GM12878 (cell line): ENCODE results near the gene HJURP. TPM values are rescaled to one million over a fixed set of nuclear protein-coding genes. Genes with fewer than 3 reads are reported as not detected.

Experiments used
- ATAC-seq: fragments of 200-7000 bp; cut with Tn5 transposase; 3 replicates; pipeline ENCODE4 v1.9.1; 2020; ENCODE audit warnings: mild to moderate bottlenecking, moderate library complexity
- BruUV-seq: library from RNA; stranded (reverse); fragments of 400-500 nt; replicated peaks from 2 replicates; lab custom pipeline; 2021; lab: Mats Ljungman, UMichigan
- CTCF ChIA-PET: fragments of 300-600 bp; sonication (Branson Sonifier 250); formaldehyde crosslinking; extraction: SDS; loops from one replicate; lab custom pipeline; 2021; ENCODE audit warnings: inconsistent platforms; lab: Yijun Ruan, JAX
- POLR2A ChIA-PET: fragments of 350-600 bp; formaldehyde crosslinking; extraction: SDS; loops from one replicate; lab custom pipeline; 2021; ENCODE audit warnings: inconsistent platforms; lab: Charles Lee
- RAD21 ChIA-PET: fragments of 300-600 bp; sonication (Branson Sonifier 250); formaldehyde crosslinking; loops from one replicate; lab custom pipeline; 2023; ENCODE audit warnings: antibody characterized with exemption; ENCODE audit not compliant: unreplicated experiment; lab: Charles Lee
- SMC1A ChIA-PET: fragments of 300-600 bp; sonication (Branson Sonifier 250); formaldehyde crosslinking; loops from one replicate; lab custom pipeline; 2023; ENCODE audit not compliant: unreplicated experiment, uncharacterized antibody; lab: Charles Lee
- DNase-seq: peaks from one replicate; pipeline ENCODE4 v3.0.0-alpha.2; 2011; ENCODE audit warnings: low read depth, low spot score
- FAIRE-seq: peaks from 3 replicates; lab custom pipeline; 2011; peaks lifted over from hg19 to GRCh38; lab: Jason Lieb, UNC
- H2AFZ ChIP-seq: 2 replicates; pipeline ENCODE4 v1.6.0; 2011; ENCODE audit warnings: low read depth, low read length, control low read depth; ENCODE audit not compliant: control insufficient read depth
- H3K27ac ChIP-seq: 2 replicates; pipeline ENCODE4 v1.5.1; 2011; ENCODE audit warnings: control low read depth; ENCODE audit not compliant: control insufficient read depth, insufficient read depth
- H3K27me3 ChIP-seq, 2 experiments: replicated peaks in 1 of 2; 2 replicates each; pipeline versions ENCODE4 v1.6.0 to v1.6.1; 2011; ENCODE audit warnings: low read length in 1 of 2; ENCODE audit not compliant: control insufficient read depth in 2 of 2, insufficient read depth in 2 of 2
- H3K36me3 ChIP-seq, 2 experiments: 2 replicates each; pipeline ENCODE4 v1.5.1; 2011; ENCODE audit warnings: low read length in 1 of 2; ENCODE audit not compliant: control insufficient read depth in 2 of 2, insufficient read depth in 2 of 2
- H3K4me1 ChIP-seq: 2 replicates; pipeline ENCODE4 v1.6.1; 2011; ENCODE audit warnings: mild to moderate bottlenecking, low read length, moderate library complexity, mixed read lengths; ENCODE audit not compliant: control insufficient read depth, insufficient read depth
- H3K4me2 ChIP-seq: 2 replicates; pipeline ENCODE4 v1.6.0; 2011; ENCODE audit warnings: control low read depth; ENCODE audit not compliant: control insufficient read depth, insufficient read depth
- H3K4me3 ChIP-seq: fragments of 200-600 bp; sonication (generic); 2 replicates; pipeline ENCODE4 v1.5.1; 2016
- H3K79me2 ChIP-seq: 2 replicates; pipeline ENCODE4 v1.6.0; 2011; ENCODE audit warnings: low read length; ENCODE audit not compliant: control insufficient read depth, insufficient read depth
- H3K9ac ChIP-seq: 2 replicates; pipeline ENCODE4 v1.8.0; 2011; ENCODE audit warnings: low read length, control low read depth, mixed read lengths; ENCODE audit not compliant: control insufficient read depth, insufficient read depth
- H3K9me3 ChIP-seq: replicated peaks from 3 replicates; pipeline ENCODE4 v1.5.1; 2011; ENCODE audit warnings: mild to moderate bottlenecking, low read length; ENCODE audit not compliant: control insufficient read depth, insufficient read depth
- H4K20me1 ChIP-seq: 2 replicates; pipeline ENCODE4 v1.6.0; 2011; ENCODE audit not compliant: control insufficient read depth, insufficient read depth
- MTA3 ChIP-seq: IDR thresholded peaks from 2 replicates; pipeline ENCODE4 v1.6.1; 2012; ENCODE audit warnings: low read length, inconsistent platforms, borderline replicate concordance
- NR2C2 ChIP-seq: IDR thresholded peaks from 2 replicates; pipeline ENCODE4 v1.6.1; 2011; ENCODE audit warnings: borderline replicate concordance, low read depth; ENCODE audit not compliant: control insufficient read depth, insufficient read length
- NR2F1 ChIP-seq: fragments of 450-650 bp; conservative IDR thresholded peaks from 2 replicates; pipeline ENCODE4 v1.6.1; 2017; ENCODE audit warnings: mild to moderate bottlenecking
- NRF1 ChIP-seq: conservative IDR thresholded peaks from 2 replicates; pipeline ENCODE4 v1.6.1; 2011; ENCODE audit warnings: mild to moderate bottlenecking, low read depth, low read length, improper control_type of control experiment
- WGBS: methylation state at CpG from one replicate; pipeline ENCODE4 v1.1.6; 2016; ENCODE audit warnings: low lambda C conversion rate; ENCODE audit not compliant: insufficient replicate concordance, insufficient coverage; ENCODE audit errors: missing lambda C conversion rate; 5-methylcytosine and 5-hydroxymethylcytosine counted together
- in situ Hi-C: fragments of 300-500 bp; cut with MboI; formaldehyde crosslinking; loops from 9 replicates; pipeline ENCODE4 v1.14.3; 2018; ENCODE audit warnings: mixed read lengths
- intact Hi-C: fragments of 100-400 bp; cut with micrococcal nuclease; formaldehyde crosslinking; loops from one replicate; pipeline ENCODE4 v1.14.2; 2022; ENCODE audit not compliant: unreplicated experiment
- polyA plus RNA-seq, 11 experiments: library from polyadenylated mRNA; depleted of rRNA in 4 of 11; unstranded in 6 of 11; stranded (reverse) in 5 of 11; fragments of >200 nt; fragmentation: Nextera tagmentation in 4 of 11; fragmentation: Illumina TruSeq in 1 of 11; extraction: Ambion mirVana in 4 of 11; extraction: Trizol in 1 of 11; gene quantifications; 1 replicate in 1 of 11; 2 replicates in 10 of 11; pipeline versions ENCODE4 v1.2.1 to v1.2.3, GENCODE V29; 2011 to 2016; ENCODE audit warnings: inconsistent platforms in 2 of 11, missing spikeins in 2 of 11, low read depth in 1 of 11
- total RNA-seq, 4 experiments: library from RNA; depleted of rRNA in 3 of 4; stranded (reverse); fragments of >200 nt in 3 of 4; fragmentation: Illumina TruSeq in 1 of 4; extraction: Trizol in 1 of 4; gene quantifications; 2 replicates each; pipeline versions ENCODE4 v1.2.1 to v1.2.3, GENCODE V29; 2013 to 2021
- TF ChIP-seq, protein P1 (sequence below): fragments of 450-650 bp; IDR thresholded peaks from 2 replicates; pipeline ENCODE4 v1.6.1; 2016; ENCODE audit warnings: mild to moderate bottlenecking

The HJURP gene
- total and polyA plus RNA-seq, 10 of the 15 experiments (the other 5 are each of a cell fraction or from before 2014, with no cell fraction given) = 12.7 to 68.9 (median 44.4) TPM

GRCh38 chr2:233836359-233836758, 18.0 kb downstream of the HJURP start:
- no peaks in the 10 kb centered on the region for H3K9me3 ChIP-seq
- POLR2A ChIA-PET = no interaction called here
- peaks cover 13% of the 10 kb centered on the region for H3K4me1 ChIP-seq
- no peak overlapping the region for H2AFZ ChIP-seq
- ATAC-seq = no peak
- intact Hi-C loops = no loop called here
- TF ChIP-seq, protein P1, sequence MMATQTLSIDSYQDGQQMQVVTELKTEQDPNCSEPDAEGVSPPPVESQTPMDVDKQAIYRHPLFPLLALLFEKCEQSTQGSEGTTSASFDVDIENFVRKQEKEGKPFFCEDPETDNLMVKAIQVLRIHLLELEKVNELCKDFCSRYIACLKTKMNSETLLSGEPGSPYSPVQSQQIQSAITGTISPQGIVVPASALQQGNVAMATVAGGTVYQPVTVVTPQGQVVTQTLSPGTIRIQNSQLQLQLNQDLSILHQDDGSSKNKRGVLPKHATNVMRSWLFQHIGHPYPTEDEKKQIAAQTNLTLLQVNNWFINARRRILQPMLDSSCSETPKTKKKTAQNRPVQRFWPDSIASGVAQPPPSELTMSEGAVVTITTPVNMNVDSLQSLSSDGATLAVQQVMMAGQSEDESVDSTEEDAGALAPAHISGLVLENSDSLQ = no peak
- no peak for TF ChIP-seq NR2C2
- no peak for TF ChIP-seq MTA3
- no peak for TF ChIP-seq NRF1
- no peak for TF ChIP-seq NR2F1
- TF ChIP-seq, all 136 proteins: peak for 0
- Histone ChIP-seq H3K27me3 (no peaks in the 10 kb centered on the region), H3K4me2 (no peak overlapping the region), H4K20me1 (no peaks in the 10 kb centered on the region), H3K79me2 (peaks cover 32% of the 10 kb centered on the region), H3K4me3 (no peak overlapping the region), H3K27ac (no peak overlapping the region), H3K36me3 (peaks cover 34 to 53% of the 10 kb centered on the region in 2 experiments), H3K9ac (no peak overlapping the region)
- FAIRE-seq (no peak), DNase-seq (no peak)
- ChIA-PET RAD21 (no interaction called here), CTCF (interaction anchor here (1.4 kb wide), 1 partner anchor 14 kb away, joined by 3 read pairs; no protein-coding TSS in a partner anchor), SMC1A (no interaction called here)
- 100% methylated on average over 7 of the region's 7 CpGs for WGBS
- in situ Hi-C loops = no loop called here
- BruUV-seq = no TSS peak
